Hippocampal formation (tissue), 2 donors: ENCODE data around the gene BRD3OS.
"Not testable (repeated sequence)": the region's sequence is repeated elsewhere in the genome, so short reads cannot be mapped to it uniquely, and the experiment has no call there.

Source experiments
- DNase-seq, 2 donors: peaks; one replicate each; lab custom pipeline; 2025; lab: John Stamatoyannopoulos, UW

Gene BRD3OS

DNA sequence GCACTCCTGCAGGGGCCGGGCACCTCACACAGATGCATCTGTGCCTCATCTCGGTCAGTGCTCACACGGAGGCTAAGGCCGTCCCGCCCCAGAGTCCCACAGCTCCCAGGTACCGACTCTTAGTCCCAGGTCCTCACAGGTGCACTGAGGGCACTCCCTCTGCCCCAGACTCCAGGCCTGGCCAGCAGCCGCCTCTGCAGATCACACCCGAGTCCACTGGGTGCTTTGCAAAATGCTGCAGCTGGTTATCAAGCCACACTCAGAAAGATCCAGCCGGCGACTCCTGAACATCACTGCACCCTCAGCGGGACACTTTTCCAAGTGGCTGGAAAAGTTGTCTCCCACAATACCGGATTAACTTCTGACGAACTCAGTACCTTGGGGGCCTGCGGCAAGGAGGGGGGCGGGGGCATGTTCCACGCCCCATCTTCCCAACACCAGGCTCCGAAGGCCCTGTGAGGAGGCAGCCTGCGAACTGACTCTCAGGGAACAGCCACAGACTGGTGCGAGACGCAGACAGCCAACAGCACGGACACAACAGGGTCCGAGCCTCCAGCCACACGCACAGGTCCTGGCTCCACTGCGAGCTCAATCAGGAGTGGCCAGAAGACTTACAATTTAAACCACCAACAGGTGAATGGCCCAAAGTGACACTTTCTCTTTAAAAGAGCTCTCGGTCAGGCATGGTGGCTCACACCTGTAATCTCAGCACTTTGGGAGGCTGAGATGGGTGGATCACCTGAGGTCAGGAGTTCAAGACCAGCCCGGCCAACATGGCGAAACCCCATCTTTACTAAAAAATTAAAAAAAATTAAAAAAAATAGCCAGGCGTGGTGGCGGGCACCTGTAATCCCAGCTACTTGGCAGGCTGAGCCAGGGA, 38.5 kb downstream of the BRD3OS start:
- no peak for DNase-seq

DNA sequence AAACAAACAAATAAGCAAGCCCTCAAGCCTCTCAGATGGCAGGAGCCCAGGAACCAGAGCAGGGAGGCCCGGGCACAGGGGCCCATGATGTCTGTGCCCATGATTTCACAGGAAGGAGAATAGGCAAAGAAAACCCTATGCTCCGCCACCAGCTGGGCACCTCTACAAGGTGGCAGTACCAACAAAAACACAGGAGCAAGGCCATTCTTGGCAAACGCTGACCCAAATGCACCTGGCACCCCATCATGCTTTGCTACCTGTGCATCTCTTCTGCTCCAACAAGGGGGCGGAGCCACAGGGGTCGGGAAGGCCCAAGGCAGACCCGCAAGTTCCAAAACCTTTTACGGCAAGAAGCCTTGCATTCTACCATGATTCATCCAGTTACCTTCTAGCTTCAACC, 39.4 kb downstream of the BRD3OS start:
- DNase-seq: no peak

- no peak for DNase-seq
Measured at GRCh38 chr9:134065612-134066419, 40.5 kb downstream of the BRD3OS start.

- no peak for DNase-seq
Measured at GRCh38 chr9:134066526-134066912, 41.2 kb downstream of the BRD3OS start.

GRCh38 chr9:134066913-134067851, 41.9 kb downstream of the BRD3OS start:
- no peak for DNase-seq

DNA sequence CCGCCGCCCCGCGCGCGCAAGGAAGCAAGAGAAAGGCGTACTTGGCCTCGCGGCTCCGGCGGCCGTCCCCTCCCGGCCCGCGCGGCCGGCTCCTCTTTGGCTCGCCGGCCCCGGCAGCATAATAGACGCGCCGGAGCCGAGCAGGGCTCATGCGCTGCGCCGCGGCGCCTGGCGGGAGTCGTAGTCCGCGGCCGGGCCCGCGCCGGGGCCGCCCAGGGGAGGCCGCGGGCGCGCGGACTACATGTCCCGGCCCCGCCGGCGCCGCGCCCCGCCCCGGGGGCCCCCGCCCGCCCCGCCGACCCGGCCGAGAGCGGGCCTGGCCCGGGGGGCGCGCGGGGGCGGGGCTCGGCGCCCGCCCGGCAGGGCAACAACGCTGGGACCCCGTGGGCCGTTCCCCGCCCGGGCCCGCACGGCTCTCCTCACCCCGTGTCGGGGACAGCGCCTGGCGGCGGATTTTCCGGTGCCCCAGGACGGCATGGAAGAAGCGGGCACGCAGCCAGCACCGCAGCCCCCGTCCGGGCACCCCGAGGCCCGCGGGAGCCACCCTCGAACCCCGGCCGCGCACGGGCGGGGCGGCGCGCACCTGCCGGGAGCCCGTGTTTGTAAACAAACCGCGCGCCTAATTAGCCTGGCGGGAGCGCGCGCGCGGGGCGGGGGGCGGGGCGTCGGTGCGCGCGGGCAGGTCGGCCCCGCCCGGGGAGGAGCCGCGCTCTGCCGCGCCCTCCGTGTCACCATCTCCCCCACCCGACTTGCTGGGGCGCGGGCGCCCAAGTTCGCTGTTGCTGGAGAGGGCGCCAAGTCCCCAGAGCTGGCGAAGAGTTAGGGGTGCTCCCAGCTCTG, 42.8 kb downstream of the BRD3OS start, which contains the start of gene BRD3:
TSS of gene BRD3 (minus strand) at position 123 of the 840 bp plus-strand sequence. CDS start 14,549 bp downstream, outside the sequence.
- DNase-seq: peak; percentile 75 to 86

DNA sequence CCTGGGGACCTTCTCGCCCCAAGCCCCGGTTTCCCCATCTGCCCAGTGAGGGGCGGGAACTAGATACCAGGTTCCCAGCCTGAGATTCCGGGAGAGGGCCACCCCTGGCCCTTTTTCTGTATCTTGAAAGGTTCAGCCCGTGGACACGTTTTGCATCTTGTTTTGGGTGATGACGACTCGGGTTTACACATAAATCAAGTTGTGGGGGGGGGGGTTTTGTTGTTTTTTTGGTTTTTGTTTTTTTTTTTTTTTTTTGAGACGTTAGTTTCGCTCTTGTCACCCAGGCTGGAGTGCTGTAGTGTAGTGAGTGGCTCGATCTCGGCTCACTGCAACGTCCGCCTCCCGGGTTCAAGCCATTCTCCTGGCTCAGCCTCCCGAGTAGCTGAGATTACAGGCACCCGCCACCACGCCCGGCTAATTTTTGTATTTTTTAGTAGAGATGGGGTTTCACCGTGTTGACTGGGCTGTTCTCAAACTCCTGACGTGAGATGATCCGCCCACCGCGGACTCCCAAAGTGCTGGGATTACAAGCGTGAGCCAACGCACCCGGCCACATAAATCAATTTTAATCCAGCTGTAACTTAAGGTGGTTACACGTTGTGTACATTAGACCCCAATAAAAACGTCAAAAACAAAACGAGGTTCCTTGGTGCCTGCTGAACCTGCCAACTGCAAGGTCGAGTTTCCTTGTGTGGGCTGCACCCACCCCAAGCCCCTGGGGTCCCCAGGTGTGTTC, 43.6 kb downstream of the BRD3OS start:
- DNase-seq: no peak

GRCh38 chr9:134069480-134070399, 44.5 kb downstream of the BRD3OS start:
- no peak for DNase-seq

GRCh38 chr9:134071149-134071548, 45.9 kb downstream of the BRD3OS start:
- no peak for DNase-seq

GRCh38 chr9:134072683-134073082, 47.4 kb downstream of the BRD3OS start:
- DNase-seq: not testable (repeated sequence)

DNA sequence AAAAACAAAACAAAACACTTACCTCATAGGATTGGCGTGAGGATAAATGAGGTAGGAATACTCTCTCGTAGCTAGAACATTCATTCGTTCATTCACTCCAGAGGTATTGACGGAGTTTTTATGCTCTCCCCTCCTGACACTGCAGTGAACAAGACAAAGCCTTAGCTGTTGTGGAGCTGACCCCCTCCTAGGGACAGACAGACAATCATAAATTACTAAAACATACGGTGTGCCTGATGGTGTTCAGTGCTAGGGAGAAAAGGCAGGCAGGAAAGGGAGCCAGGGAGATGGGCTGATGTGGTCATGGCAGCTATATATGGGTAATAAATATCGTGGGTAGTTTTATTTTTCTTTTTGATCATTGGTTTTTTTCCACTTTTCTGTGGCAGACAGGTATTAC, 48.2 kb downstream of the BRD3OS start:
- no peak for DNase-seq

DNA sequence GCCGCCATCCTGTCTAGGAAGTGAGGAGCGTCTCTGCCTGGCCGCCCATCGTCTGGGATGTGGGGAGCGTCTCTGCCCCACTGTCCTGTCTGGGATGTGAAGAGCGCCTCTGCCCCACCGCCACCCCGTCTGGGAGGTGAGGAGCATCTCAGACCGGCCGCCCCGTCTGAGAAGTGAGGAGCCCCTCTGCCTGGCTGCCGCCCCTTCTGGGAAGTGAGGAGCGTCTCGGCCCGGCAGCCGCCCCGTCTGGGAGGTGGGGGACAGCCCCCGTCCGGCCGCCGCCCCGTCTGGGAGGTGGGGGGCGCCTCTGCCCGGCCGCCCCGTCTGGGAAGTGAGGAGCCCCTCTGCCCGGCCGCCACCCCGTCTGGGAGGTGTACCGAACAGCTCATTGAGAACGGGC, 50.4 kb downstream of the BRD3OS start:
- not testable (repeated sequence) for DNase-seq

DNA sequence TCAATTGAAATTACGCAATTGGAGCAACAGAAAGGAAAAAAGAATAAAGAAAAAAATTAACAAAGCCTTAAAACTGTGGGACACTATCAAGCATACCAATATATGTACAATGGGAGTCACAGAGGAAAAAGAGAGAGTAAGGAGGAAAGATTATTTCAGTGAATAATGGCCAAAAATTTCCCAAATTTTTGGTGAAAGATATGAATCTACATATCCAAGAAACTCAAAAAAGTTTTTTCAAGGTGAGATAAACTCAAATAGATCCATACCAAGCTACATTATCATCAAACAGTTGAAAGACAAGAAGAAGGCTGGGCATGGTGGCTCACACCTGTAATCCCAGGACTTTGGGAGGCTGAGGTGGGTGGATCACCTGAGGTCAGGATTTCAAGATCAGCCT, 51.4 kb downstream of the BRD3OS start:
- no peak for DNase-seq
